Upper lobe of left lung (tissue), 6 donors: ENCODE measurements around the gene CAB39. TPM values are rescaled to one million over a fixed set of nuclear protein-coding genes. Genes with fewer than 3 reads are reported as not detected.

ENCODE experiments used
- ATAC-seq, 2 donors: fragments of 200-7000 bp; cut with Tn5 transposase; one replicate each; pipeline ENCODE4 v1.9.1; 2022; ENCODE audit warnings: mild to moderate bottlenecking in 2 of 2, moderate library complexity in 2 of 2; ENCODE audit not compliant: low FRiP score in 2 of 2
- DNase-seq, 2 donors: peaks; one replicate each; pipeline ENCODE4 v3.0.0-alpha.2; 2019 to 2020
- H3K27ac ChIP-seq, 4 donors: fragments of 200-600 bp; sonication (generic); one replicate each; pipeline ENCODE4 v1.5.1; 2016 to 2019
- H3K27me3 ChIP-seq, 4 donors: fragments of 200-600 bp; sonication (generic); one replicate each; pipeline ENCODE4 v1.5.1; 2017 to 2019
- H3K36me3 ChIP-seq, 4 donors: fragments of 200-600 bp; sonication (generic); one replicate each; pipeline ENCODE4 v1.5.1; 2016 to 2019
- H3K4me1 ChIP-seq, 4 donors: fragments of 200-600 bp; sonication (generic); one replicate each; pipeline ENCODE4 v1.5.1; 2018 to 2019
- H3K4me3 ChIP-seq, 4 donors: fragments of 200-600 bp; sonication (generic); one replicate each; pipeline ENCODE4 v1.5.1; 2017 to 2019; ENCODE audit warnings: mild to moderate bottlenecking in 2 of 4, moderate library complexity in 1 of 4
- H3K9me3 ChIP-seq, 4 donors: fragments of 200-600 bp; sonication (generic); one replicate each; pipeline ENCODE4 v1.5.1; 2018 to 2019
- EP300 ChIP-seq, 4 donors: sonication (generic); formaldehyde crosslinking; IDR thresholded peaks; one replicate each; pipeline ENCODE4 v1.5.1; 2017; ENCODE audit warnings: antibody characterized with exemption in 4 of 4, control low read depth in 2 of 4
- POLR2A ChIP-seq, 4 donors: fragments of 450-650 bp; IDR thresholded peaks; one replicate each; pipeline ENCODE4 v1.5.1; 2016 to 2017; ENCODE audit warnings: antibody characterized with exemption in 4 of 4, mild to moderate bottlenecking in 2 of 4
- POLR2AphosphoS5 ChIP-seq, 2 donors: sonication (generic); formaldehyde crosslinking; IDR thresholded peaks; one replicate each; pipeline ENCODE4 v1.5.1; 2017; ENCODE audit warnings: antibody characterized with exemption in 2 of 2
- WGBS, 2 donors: methylation state at CpG; one replicate each; pipeline ENCODE4 v1.1.5; 2017 to 2018; 5-methylcytosine and 5-hydroxymethylcytosine counted together
- total RNA-seq, 6 donors: library from RNA; depleted of rRNA in 4 of 6; stranded (reverse); fragments of >200 nt in 4 of 6; gene quantifications; one replicate each; pipeline versions ENCODE4 v1.1.0 to v1.2.1, GENCODE V29; 2016 to 2021
- TF ChIP-seq, protein P1 (sequence below), 6 experiments: fragments of 450-650 bp in 4 of 6; fragments of 200-600 bp in 2 of 6; sonication (generic) in 2 of 6; IDR thresholded peaks; one replicate each; pipeline ENCODE4 v1.5.1; 2016 to 2019; ENCODE audit warnings: antibody characterized with exemption in 6 of 6
- donor health status: DM: no; HTN: no; CAD: no; lungs with moderate emphysema.
- donor health status: DM: no; HTN: yes; CAD: no; lungs with severe emphysema.

CAB39 gene
- total RNA-seq, 6 donors from 2014 or later, result 56.5 to 125 (median 76.7) TPM

DNA sequence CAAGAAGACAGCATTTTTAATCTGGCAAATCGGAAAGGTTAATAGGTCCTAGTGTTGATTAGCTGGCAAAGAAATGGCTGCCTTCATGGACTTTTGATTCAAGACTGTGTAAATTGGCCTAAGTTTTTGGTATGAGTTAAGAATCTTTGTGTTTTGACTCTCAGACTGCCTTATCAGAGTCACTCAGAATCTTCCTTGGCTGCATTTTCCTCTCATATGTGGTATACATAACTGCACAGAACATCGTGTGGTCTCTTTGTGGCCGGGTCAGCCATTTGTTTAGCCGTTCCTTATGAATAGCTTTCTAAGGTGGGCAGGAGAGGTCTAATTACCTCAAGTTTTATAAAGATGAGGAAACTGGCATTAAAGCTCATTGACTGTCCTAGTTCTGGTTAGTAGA lies 30.1 kb downstream of the CAB39 start:
- H3K4me1 ChIP-seq, result peaks cover 8 to 19% (median 16%) of the 10 kb centered on the region in 4 donors
- DNase-seq (no peak), ATAC-seq (no peak)
- no peak overlapping the region for H3K27ac ChIP-seq
- no peak overlapping the region for H3K4me3 ChIP-seq
- TF ChIP-seq EP300 (IDR thresholded peaks at IDR 0.05) (no peak), POLR2A (IDR thresholded peaks at IDR 0.05) (no peak), POLR2AphosphoS5 (IDR thresholded peaks at IDR 0.05) (no peak)
- TF ChIP-seq, protein P1, sequence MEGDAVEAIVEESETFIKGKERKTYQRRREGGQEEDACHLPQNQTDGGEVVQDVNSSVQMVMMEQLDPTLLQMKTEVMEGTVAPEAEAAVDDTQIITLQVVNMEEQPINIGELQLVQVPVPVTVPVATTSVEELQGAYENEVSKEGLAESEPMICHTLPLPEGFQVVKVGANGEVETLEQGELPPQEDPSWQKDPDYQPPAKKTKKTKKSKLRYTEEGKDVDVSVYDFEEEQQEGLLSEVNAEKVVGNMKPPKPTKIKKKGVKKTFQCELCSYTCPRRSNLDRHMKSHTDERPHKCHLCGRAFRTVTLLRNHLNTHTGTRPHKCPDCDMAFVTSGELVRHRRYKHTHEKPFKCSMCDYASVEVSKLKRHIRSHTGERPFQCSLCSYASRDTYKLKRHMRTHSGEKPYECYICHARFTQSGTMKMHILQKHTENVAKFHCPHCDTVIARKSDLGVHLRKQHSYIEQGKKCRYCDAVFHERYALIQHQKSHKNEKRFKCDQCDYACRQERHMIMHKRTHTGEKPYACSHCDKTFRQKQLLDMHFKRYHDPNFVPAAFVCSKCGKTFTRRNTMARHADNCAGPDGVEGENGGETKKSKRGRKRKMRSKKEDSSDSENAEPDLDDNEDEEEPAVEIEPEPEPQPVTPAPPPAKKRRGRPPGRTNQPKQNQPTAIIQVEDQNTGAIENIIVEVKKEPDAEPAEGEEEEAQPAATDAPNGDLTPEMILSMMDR (IDR thresholded peaks at IDR 0.05), result no peak
- no peaks in the 10 kb centered on the region for H3K9me3 ChIP-seq
- H3K36me3 ChIP-seq, result peaks cover 0 to 20% (median 0%) of the 10 kb centered on the region in 4 donors
- whole genome bisulfite sequencing, 2 donors, result 95 to 99% methylated on average over 4 of the region's 4 CpGs
- H3K27me3 ChIP-seq, result no peaks in the 10 kb centered on the region

DNA sequence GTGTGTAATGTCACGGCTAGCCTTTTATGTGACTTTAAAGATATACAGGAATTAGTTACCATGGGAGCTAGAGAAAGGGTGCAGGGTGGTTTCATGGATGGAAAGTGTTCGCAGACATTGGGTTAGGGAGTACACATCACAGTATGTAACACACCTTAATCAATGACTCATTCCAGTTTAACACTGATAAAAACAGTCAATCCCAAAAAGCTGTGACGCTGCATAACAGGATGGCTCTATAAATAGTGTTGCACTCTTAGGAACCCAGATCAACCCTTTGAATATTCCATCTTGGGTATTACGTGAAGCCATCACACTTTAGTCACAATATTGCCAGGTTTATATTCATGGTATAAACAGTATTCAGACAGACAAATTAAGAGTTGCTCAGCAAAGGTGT lies 33.6 kb downstream of the CAB39 start:
- 94 to 97% methylated on average over 4 of the region's 4 CpGs for WGBS, 2 donors
- no peaks in the 10 kb centered on the region for H3K9me3 ChIP-seq
- peaks cover 0 to 9% (median 0%) of the 10 kb centered on the region in 4 donors for H3K36me3 ChIP-seq
- peaks cover 0 to 3% (median 0%) of the 10 kb centered on the region in 4 donors for H3K4me1 ChIP-seq
- TF ChIP-seq POLR2AphosphoS5 (IDR thresholded peaks at IDR 0.05), result no peak
- TF ChIP-seq, protein P1 (IDR thresholded peaks at IDR 0.05), result no peak
- no peak for ATAC-seq
- H3K4me3 ChIP-seq, result no peak overlapping the region
- DNase-seq, result no peak
- H3K27ac ChIP-seq, result no peak overlapping the region
- no peaks in the 10 kb centered on the region for H3K27me3 ChIP-seq

DNA sequence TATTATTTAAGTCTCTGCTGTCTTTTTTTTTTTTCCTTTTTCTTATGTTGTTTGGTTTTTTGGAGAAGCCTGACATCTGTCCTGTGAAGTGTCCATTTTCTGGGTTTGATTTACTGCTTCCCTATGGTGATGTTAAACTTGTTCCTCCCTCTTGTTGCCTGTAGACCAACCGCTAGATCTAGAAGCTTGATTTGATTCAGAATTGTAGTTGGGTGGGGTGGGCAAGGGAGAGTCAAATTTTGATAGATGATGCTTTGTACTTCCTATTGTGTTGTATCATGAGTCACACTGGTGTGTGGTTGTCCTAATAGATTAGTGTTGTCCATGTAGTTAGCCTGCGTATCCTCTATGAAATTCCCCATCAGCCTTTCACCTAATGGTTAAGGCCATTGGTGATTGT lies 35.4 kb downstream of the CAB39 start:
- ATAC-seq (no peak), DNase-seq (no peak)
- 89 to 92% methylated on average over 2 of the region's 2 CpGs for WGBS, 2 donors
- no peak overlapping the region for H3K4me3 ChIP-seq
- no peaks in the 10 kb centered on the region for H3K9me3 ChIP-seq
- TF ChIP-seq, protein P1 (IDR thresholded peaks at IDR 0.05), result no peak
- TF ChIP-seq POLR2A (IDR thresholded peaks at IDR 0.05) (no peak), POLR2AphosphoS5 (IDR thresholded peaks at IDR 0.05) (no peak), EP300 (IDR thresholded peaks at IDR 0.05) (no peak)
- peaks cover 0 to 3% (median under 1%) of the 10 kb centered on the region in 4 donors for H3K4me1 ChIP-seq
- H3K36me3 ChIP-seq, result peaks cover 0 to 9% (median 0%) of the 10 kb centered on the region in 4 donors
- H3K27ac ChIP-seq, result no peak overlapping the region
- no peaks in the 10 kb centered on the region for H3K27me3 ChIP-seq

DNA sequence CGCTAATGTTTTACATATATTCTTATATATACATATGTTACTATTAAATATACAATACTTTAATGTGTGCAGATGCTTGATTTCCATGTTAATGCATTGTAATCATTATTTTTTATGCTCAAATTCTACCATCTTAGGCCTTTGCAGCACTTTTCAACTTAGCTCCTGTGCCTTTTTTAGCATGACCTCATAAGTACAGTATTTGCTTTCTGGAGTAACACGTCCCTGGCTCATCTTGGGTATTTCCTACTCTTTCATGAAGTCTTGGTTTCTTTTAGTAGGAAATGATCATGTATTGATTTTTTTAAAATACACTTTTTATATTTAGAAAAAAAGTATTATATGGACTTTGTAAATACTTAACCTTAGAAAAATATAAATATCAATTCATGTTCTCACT lies 36.5 kb downstream of the CAB39 start:
- WGBS, 2 donors, result 78 to 88% methylated on average over 2 of the region's 2 CpGs
- H3K4me1 ChIP-seq, result peaks cover 0 to 4% (median 2%) of the 10 kb centered on the region in 4 donors
- no peaks in the 10 kb centered on the region for H3K27me3 ChIP-seq
- ATAC-seq (no peak), DNase-seq (no peak)
- H3K36me3 ChIP-seq, result peaks cover 0 to 9% (median 0%) of the 10 kb centered on the region in 4 donors
- no peak overlapping the region for H3K27ac ChIP-seq
- TF ChIP-seq POLR2A (IDR thresholded peaks at IDR 0.05) (no peak), EP300 (IDR thresholded peaks at IDR 0.05) (no peak)
- TF ChIP-seq, protein P1 (IDR thresholded peaks at IDR 0.05), result no peak
- no peak overlapping the region for H3K4me3 ChIP-seq
- H3K9me3 ChIP-seq, result no peaks in the 10 kb centered on the region

DNA sequence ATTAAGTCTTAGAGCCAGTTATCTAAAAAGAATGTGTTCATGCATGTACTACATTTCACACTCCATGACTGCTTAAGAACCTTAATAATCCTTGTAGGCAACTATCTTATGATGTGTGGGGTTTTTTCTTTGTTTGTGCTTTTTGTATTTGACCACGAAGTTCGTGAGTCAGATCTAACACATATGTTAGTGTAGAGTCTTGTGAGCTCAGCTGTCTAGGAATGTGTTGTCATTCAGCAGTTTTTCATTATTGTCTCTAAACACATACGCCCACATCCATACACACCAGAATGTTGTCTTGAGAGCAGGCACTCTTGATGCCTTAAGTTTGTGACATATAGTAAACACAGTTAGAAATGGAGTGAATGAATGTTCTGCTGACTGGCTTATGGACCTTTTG lies 38.4 kb downstream of the CAB39 start:
- Histone ChIP-seq H3K27ac (no peak overlapping the region), H3K4me1 (peaks cover 1 to 14% (median 6%) of the 10 kb centered on the region in 4 donors), H3K9me3 (no peaks in the 10 kb centered on the region), H3K4me3 (no peak overlapping the region), H3K27me3 (no peaks in the 10 kb centered on the region), H3K36me3 (no peaks in the 10 kb centered on the region)
- peak in 1 of 2 donors; percentile 39 for ATAC-seq
- TF ChIP-seq POLR2A (IDR thresholded peaks at IDR 0.05), result no peak
- no peak for TF ChIP-seq EP300 (IDR thresholded peaks at IDR 0.05)
- TF ChIP-seq POLR2AphosphoS5 (IDR thresholded peaks at IDR 0.05), result no peak
- TF ChIP-seq, protein P1 (IDR thresholded peaks at IDR 0.05), result no peak
- no peak for DNase-seq
- WGBS, 2 donors, result 61 to 81% methylated on average over 3 of the region's 3 CpGs
